DMS 273 treated with DMSO at 0.1 percent for 48 hours (cell line): ENCODE data around the gene HS6ST2.

Experiments used
- DNase-seq: peaks from one replicate; lab custom pipeline; 2025; lab: John Stamatoyannopoulos, UW

HS6ST2 gene

DNA sequence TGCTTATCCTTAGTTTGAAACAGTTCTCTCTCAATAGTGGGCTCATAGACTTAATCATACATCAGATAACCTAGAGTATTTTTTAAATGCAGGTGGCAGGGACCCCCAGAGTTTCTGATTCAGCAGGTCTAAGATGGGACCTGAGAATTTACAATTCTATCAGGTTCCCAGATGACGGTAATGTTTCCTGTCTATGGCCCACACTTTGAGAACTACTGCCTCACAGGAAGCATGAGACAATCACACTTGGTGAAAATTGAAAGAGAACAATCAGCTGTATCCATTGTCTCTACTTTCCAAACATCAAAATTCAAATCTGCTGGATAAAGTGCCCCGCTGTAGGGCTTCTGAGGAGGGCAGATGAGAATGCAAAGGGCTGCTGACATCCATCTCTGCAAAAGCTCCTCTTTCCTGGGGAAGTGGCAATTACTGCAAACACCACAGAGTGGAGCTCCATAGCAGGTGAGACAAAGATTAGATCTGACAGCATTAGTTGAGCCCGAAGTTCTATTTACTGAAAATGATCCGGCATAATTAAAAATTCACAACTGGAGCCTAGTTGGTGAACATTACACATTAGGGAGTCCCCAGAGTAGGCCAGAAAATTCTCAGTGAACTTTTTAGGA is 281.8 kb downstream of the HS6ST2 start:
- no peak for DNase-seq

GRCh38 chrX:132676102-132676501 is 282.3 kb downstream of the HS6ST2 start:
- DNase-seq: no peak

DNA sequence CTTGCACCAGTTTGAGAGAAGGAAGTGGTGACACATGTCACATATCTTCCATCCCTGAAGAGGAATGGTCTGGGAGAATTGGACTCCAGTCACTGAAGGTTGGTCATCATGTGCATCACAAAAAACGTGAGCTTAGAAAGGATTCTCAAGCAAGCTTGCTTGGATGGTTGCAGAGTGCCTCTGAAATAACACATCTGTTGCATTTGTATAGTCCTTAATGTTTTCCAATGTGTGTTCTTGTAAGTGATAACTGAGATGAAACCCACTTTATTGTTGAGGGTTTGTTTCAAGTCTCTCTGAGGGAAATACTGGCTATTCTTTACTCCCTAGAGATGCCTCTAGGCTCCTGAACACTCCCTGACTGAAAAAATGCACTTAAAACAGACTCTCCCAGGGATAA is 285.1 kb downstream of the HS6ST2 start:
- no peak for DNase-seq

GRCh38 chrX:132671229-132671641 is 287.2 kb downstream of the HS6ST2 start:
- DNase-seq: no peak

DNA sequence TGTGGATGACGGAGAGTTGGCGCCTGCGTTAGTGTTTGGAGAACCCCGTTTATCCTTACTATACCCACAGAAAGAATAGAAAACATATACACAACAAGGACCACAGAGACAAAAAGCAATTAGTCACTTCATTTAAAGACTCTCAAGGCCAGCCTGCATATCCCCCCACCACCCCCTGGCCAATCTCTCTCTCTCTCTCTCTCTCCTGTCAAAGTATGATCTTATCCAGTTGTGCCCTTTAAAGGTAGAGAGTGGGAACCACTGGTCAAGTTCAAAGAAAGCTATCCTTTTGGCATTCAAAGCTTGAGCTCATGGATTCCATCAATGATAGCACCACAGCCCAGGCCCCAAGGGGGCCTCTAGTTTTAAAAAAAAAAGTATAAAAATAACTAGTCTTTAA is 289.3 kb downstream of the HS6ST2 start:
- no peak for DNase-seq

- DNase-seq: no peak
These were observed 290.3 kb downstream of the HS6ST2 start for GRCh38 chrX:132668178-132668577.

DNA sequence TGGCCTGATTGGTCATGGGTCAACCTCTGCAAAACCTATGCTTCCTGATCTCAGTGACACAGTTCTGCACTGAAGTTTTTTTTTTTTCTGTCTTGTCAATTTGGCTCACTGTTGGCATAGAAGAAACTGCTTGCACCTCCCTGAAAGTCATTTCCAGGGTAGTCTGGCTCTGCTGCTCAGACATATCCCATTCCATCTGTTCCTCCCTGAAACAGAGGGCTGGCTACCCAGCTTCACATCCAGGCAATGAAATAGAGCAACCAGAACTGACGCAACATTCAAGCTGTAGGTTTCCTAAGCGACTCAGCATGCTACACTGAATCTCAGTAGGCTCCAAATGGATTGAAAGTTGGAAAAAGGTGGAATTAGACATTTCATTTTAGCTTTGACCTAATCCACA is 292.8 kb downstream of the HS6ST2 start:
- DNase-seq: no peak

DNA sequence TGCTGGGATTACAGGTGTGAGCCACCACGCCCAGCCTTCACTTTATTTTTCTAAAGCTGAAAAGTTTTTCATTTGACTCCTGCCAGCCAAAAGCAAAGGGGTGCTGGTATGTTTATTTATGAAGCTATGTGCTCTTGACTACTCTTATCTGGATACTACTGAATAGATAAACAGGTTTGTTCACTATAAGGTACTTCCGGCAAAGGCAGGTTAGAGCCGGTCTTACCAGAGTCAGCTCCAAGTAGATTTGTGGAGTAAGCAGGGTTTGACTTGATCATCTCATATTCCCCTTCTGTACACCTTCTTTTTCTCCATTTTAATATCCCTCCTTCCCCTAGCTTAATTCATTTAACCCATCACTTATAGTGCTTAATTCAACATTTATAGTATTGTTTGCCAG is 294.2 kb downstream of the HS6ST2 start:
- no peak for DNase-seq

- no peak for DNase-seq
These were observed 295.6 kb downstream of the HS6ST2 start for GRCh38 chrX:132662844-132663243.

- DNase-seq: no peak
These were observed 300.6 kb downstream of the HS6ST2 start for GRCh38 chrX:132657876-132658275.

GRCh38 chrX:132652871-132653270 is 305.6 kb downstream of the HS6ST2 start:
- DNase-seq: no peak

GRCh38 chrX:132651421-132652086 is 306.9 kb downstream of the HS6ST2 start:
- no peak for DNase-seq

DNA sequence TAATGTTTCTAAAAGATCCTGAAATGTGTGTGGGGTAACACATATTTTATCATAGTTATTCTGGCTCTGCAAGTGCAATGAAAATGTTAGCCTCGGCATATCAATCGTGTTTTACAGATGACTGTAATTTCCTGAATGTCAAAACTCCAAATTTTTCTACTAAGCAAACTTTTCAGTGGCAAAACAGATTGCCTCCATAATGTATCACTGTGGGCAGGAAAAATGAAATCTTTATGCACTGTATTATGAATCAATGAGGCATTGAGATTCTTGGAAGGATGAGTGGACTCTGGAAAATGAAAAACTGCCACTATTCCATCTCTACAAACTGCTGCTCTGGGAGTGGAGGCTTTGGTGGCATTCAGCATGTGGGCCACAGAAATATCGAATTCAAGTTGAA is 309.5 kb downstream of the HS6ST2 start:
- no peak for DNase-seq

DNA sequence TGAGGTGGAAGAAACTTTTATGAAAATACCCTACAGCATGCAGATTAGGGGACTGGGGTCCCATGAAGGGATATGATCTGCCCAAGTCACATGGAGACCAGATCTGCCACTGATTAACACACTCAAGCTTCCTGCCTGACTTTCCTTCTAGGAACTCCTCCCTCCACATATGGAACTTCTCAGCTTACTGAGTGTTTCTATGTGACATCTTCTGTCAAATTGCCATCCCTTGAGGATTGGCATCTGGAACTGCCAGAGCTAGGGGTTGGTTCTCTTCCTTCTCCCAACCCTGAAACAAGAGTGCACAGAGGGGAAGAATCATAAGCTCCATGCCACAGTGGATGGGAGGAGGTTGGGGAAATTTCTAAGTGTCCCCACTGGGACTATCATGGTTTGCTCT is 319.0 kb downstream of the HS6ST2 start:
- no peak for DNase-seq

- DNase-seq: no peak
These were observed 320.1 kb downstream of the HS6ST2 start for GRCh38 chrX:132638313-132638712.

DNA sequence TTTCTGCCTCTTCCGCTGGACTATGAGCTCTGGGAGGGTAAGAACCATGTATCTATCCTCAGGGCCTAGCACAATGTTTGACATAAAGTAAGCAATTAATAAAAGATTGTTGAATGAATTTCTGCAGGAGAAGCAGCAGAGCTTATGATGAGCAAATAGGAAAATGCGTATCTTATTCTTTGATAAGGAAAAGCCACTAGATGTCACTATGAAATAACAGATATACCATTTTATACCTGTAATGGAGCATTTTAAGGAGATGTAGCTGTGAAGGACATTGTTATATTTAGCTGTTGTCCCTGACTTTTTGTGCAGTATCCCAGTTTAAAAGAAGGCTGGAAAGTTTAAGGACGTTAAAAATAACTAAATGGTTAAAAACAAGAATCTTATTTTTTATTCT is 322.3 kb downstream of the HS6ST2 start:
- no peak for DNase-seq

GRCh38 chrX:132634521-132634920 is 323.9 kb downstream of the HS6ST2 start:
- no peak for DNase-seq

DNA sequence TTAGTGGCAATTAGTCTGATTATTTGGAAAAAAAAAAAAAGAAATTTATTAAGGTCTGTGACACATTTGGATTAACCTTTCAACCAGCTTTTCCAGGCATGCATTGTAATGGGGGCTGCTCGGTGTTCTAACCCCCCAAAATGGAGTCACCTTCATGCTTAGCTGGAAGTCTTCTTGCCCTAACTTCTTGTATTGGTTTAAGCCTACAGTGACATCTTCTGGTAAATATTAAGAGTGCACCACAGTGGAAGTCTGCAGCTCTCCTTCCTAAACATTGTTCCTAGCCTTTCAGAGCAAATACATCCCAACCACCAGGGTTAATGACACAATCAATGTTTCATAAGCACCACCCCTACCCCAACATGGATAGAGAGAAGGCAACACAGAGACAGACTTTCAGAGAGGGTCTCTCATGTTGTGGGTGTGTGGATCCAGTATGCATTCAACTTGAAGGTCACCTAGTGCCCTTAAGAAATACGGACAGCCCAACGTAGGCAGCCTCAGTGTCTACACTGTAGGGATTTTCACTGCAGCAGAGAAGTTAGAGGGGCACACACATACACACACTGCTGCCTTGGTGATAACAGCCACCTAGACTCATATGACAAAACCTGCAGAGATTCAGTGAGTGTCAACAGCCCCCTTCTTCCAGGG is 326.7 kb downstream of the HS6ST2 start:
- peak; percentile 27 for DNase-seq

DNA sequence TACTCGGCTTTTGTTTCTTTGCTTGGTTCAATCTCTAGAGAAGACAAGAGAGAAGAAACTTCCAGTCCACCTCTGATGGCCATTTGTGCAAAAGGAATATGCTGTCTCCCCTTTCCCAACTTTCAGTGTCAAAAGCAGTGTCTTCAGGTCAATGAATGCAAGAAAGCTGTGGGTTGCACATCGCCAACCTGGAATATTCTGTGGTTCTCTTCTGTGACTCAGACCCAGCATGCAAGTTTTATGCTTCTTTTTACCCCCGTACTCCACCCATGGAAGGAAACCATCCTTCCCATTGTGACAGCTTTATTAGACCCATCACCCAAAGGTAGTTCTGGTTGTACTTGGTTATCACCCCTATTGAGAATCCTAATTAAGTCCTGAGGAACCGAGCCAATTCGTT is 334.0 kb downstream of the HS6ST2 start:
- no peak for DNase-seq

DNA sequence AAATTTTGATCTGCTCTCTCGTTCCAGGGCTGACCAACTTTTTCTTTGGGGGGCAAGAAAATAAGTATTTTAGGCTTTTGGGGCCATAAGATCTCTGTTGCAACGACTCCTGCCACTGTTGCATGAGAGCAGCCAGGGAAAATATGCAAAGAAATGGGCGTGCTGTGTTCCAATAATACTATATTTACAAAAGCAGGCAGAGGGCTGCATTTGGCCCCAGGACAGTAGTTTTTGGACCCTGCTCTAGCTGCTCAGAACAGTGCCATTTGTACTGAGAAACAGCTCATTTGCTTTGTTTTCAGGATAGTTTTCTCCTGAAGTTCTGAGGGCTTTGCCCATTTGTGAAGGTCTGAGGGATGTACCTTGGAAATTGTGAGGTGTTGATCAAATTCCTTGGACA is 334.5 kb downstream of the HS6ST2 start:
- DNase-seq: no peak

DNA sequence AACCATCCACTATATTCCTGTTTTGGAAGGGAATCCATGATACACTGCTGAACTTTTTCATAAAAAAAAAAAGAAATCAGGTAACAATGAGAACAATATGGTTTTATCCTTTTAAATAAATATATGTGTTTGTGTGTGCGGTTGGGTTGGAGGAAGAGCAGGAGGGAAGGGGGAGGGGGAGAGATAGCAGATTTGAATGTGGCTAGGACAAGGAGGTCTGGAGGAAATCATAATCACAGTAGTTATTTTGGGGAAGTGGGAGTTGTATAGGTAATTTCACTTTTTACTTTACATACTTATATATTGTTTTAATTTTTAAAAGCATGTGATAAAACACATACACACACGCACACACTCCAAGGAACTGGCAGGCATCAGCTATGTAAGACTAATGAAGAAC is 335.1 kb downstream of the HS6ST2 start:
- no peak for DNase-seq

GRCh38 chrX:132622130-132622529 is 336.3 kb downstream of the HS6ST2 start:
- DNase-seq: no peak

- DNase-seq: no peak
These were observed 339.6 kb downstream of the HS6ST2 start for GRCh38 chrX:132618810-132619209.
